ENCODE data around the gene SETBP1.

DNA sequence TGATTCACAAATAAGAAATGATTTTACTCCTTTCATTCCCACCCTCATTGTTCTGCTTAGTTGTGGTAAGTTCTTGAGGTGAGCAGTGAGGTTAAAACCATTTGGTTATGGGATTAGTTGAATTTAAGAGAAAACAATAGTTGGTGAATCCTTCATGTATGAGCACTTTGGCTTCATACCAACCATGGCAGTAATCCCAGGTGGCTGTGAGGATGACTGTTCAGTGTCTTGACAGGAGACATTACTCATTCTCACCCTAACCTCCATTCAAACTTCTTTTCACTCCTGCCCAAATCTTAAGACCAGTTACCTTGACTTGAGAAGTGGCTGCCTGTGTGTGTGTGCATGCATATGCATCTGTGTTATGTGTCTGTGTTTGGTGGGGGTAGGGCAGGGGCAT is 143.1 kb downstream of the SETBP1 start:
- no peak for TF ChIP-seq CTCF (IDR thresholded peaks at IDR 0.05; ENCODE audit: low read depth, low read length, poor library complexity, severe bottlenecking)
- TF ChIP-seq EZH2phosphoT487 (IDR thresholded peaks at IDR 0.05; ENCODE audit: borderline replicate concordance, low read length) = no peak
